Kidney (tissue), 14 donors: ENCODE measurements around the gene MRNIP. TPM values are rescaled to one million over a fixed set of nuclear protein-coding genes. Genes with fewer than 3 reads are reported as not detected.
A peak's percentile ranks its signal among the peaks of the same experiment; 100 is the strongest.

Experiments
- DNase-seq, 5 donors: peaks; one replicate each; pipeline ENCODE4 v3.0.0-alpha.2; 2013 to 2020
- FAIRE-seq: peaks from 2 replicates; lab custom pipeline; 2012; peaks lifted over from hg19 to GRCh38; lab: Jason Lieb, UNC
- H3K27ac ChIP-seq, 2 donors: one replicate each; pipeline ENCODE4 v1.7.0; 2013; ENCODE audit warnings: low read depth in 2 of 2, low read length in 2 of 2, inconsistent platforms in 1 of 2
- H3K27me3 ChIP-seq: one replicate; pipeline ENCODE4 v1.7.1; 2013; ENCODE audit warnings: low read length, inconsistent platforms; ENCODE audit not compliant: control insufficient read depth, insufficient read depth
- H3K36me3 ChIP-seq, 3 donors: one replicate each; pipeline versions ENCODE4 v1.7.0 to v1.7.1; 2013; ENCODE audit warnings: low read length in 3 of 3, control low read depth in 1 of 3, inconsistent platforms in 1 of 3; ENCODE audit not compliant: insufficient read depth in 3 of 3, control insufficient read depth in 2 of 3
- H3K4me1 ChIP-seq, 3 donors: one replicate each; pipeline versions ENCODE4 v1.7.0 to v1.7.1; 2013; ENCODE audit warnings: low read length in 3 of 3, inconsistent platforms in 1 of 3, low read depth in 1 of 3; ENCODE audit not compliant: control insufficient read depth in 2 of 3, insufficient read depth in 2 of 3
- H3K4me3 ChIP-seq, 3 donors: one replicate each; pipeline versions ENCODE4 v1.7.0 to v1.8.1; 2013; ENCODE audit warnings: low read length in 3 of 3, control low read depth in 1 of 3, inconsistent platforms in 1 of 3
- H3K9ac ChIP-seq, 3 donors: one replicate each; pipeline versions ENCODE4 v1.7.0 to v1.7.1; 2013; ENCODE audit warnings: low read length in 3 of 3, control low read depth in 1 of 3, inconsistent platforms in 1 of 3
- H3K9me3 ChIP-seq, 3 donors: one replicate each; pipeline versions ENCODE4 v1.7.0 to v1.7.1; 2013; ENCODE audit warnings: low read length in 3 of 3, control low read depth in 1 of 3, inconsistent platforms in 1 of 3; ENCODE audit not compliant: control insufficient read depth in 2 of 3, insufficient read depth in 1 of 3
- CTCF ChIP-seq: IDR thresholded peaks from 3 replicates; pipeline ENCODE4 v1.5.1; 2012; ENCODE audit warnings: mild to moderate bottlenecking, moderate library complexity, borderline replicate concordance; ENCODE audit not compliant: insufficient read depth; ENCODE audit errors: extremely low read depth
- intact Hi-C: fragments of 100-400 bp; cut with DNase I; formaldehyde crosslinking; loops from one replicate; pipeline ENCODE4 v1.11.1; 2022
- polyA plus RNA-seq: library from polyadenylated mRNA; stranded (reverse); fragments of 350-450 nt; fragmentation: Illumina TruSeq; extraction: RNeasy Lipid Tissue Mini Kit (QIAGEN cat#74804); gene quantifications from one replicate; pipeline ENCODE4 v1.2.3, GENCODE V29; 2014; ENCODE audit warnings: low read depth, low replicate concordance; ENCODE audit not compliant: insufficient read depth
- total RNA-seq: library from RNA; stranded (reverse); fragmentation: NEBNext Ultra II Directional; extraction: Animal tissue kit (Norgen Biotek cat#: 25700); gene quantifications from one replicate; pipeline ENCODE4 v1.2.1, GENCODE V29; 2021
- donor health status: control.
- donor health status: control.
- donor health status: control.
- donor health status: control.
- donor health status: control.
- donor health status: DM: yes; HTN: yes; CAD: no.
- donor health status: Normal renal cell carcinoma (clear cell type).

MRNIP gene
- total and polyA plus RNA-seq, 2 donors from 2014 or later: 25.3 to 36.6 TPM

DNA sequence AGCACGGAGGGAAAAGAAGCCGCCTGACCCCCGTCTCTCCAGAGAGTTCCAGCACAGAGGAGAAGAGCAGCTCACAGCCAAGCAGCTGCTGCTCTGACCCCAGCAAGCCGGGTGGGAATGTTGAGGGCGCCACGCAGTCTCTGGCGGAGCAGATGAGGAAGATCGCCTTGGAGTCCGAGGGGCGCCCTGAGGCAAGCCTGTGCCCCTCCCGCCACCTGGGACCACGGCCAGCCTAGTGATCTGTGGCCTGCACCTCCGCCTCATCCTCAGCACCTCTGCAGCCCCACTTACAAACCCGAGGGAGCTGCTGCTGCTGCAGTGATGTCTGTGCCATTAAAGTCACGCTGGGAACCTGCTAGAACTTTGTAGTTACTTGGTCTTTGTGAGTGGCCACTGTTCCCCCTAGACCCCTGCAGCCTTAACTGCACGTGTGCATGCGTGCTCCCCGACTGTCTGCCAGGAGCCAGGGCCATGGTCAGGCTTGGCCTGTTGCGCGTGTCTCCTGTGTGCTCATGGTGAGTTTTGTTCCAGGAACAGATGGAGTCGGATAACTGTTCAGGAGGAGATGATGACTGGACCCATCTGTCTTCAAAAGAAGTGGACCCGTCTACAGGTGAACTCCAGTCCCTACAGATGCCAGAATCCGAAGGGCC is 25.4 kb downstream of the MRNIP start:
- TF ChIP-seq CTCF: no peak
- Histone ChIP-seq H3K9me3 (no peaks in the 10 kb centered on the region), H3K27ac (no peak overlapping the region), H3K4me3 (no peak overlapping the region), H3K36me3 (peaks cover 8 to 64% (median 55%) of the 10 kb centered on the region in 3 donors), H3K27me3 (no peaks in the 10 kb centered on the region), H3K9ac (no peak overlapping the region), H3K4me1 (peaks cover 0 to 20% (median 3%) of the 10 kb centered on the region in 3 donors)
- peak in 1 of 5 donors; percentile 64 for DNase-seq
- intact Hi-C loops: no loop called here
- FAIRE-seq: no peak

GRCh38 chr5:179832039-179832745 is 26.4 kb downstream of the MRNIP start:
- TF ChIP-seq CTCF: peak; percentile 21
- intact Hi-C loops: no loop called here
- Histone ChIP-seq H3K9ac (no peak overlapping the region), H3K9me3 (no peaks in the 10 kb centered on the region), H3K27ac (no peak overlapping the region), H3K4me1 (peaks cover 0 to 25% (median 3%) of the 10 kb centered on the region in 3 donors), H3K4me3 (no peak overlapping the region), H3K36me3 (peaks cover 8 to 64% (median 47%) of the 10 kb centered on the region in 3 donors), H3K27me3 (no peaks in the 10 kb centered on the region)
- FAIRE-seq (no peak), DNase-seq (peak in 1 of 5 donors; percentile 59)

DNA sequence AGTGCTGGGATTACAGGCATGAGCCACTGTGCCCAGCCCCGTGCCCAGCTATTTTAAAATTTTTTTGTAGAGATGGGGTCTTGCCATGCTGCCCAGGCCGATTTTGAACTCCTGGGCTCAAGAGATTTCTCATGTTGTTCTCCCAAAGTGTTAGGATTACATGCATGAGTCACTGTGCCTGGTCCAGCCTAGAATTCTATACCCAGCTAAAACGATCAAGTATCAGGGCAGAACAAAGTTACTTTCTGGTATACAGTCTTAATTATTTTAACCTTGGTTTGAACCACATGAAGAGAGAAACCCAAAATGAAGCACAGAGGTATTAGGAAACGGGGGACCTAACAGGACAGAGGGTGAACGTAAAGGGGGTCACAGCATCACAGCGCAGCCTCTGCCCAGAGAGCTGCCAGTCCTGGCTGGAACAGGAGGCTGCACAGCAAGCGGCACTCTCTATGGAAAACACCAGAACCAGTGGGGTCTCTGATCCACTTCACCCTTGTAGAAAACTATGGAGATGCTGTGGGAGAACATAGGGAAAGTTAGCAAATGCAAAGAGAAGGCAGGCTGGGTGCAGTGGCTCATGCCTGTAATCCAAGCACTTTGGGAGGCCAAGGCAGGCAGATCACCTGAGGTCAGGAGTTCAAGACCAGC is 27.7 kb downstream of the MRNIP start:
- no peaks in the 10 kb centered on the region for H3K9me3 ChIP-seq
- no peak for TF ChIP-seq CTCF
- intact Hi-C loops: no loop called here
- no peaks in the 10 kb centered on the region for H3K27me3 ChIP-seq
- no peak for FAIRE-seq
- peaks cover 8 to 63% (median 41%) of the 10 kb centered on the region in 3 donors for H3K36me3 ChIP-seq
- no peak overlapping the region for H3K27ac ChIP-seq
- no peak overlapping the region for H3K9ac ChIP-seq
- peaks cover 0 to 17% (median 4%) of the 10 kb centered on the region in 3 donors for H3K4me1 ChIP-seq
- peak in 1 of 5 donors; percentile 17 for DNase-seq
- no peak overlapping the region for H3K4me3 ChIP-seq
